ENCODE measurements around the gene RAP1GAP2. TPM values are rescaled to one million over a fixed set of nuclear protein-coding genes. Genes with fewer than 3 reads are reported as not detected.
"Not testable (repeated sequence)": the region's sequence is repeated elsewhere in the genome, so short reads cannot be mapped to it uniquely, and the experiment has no call there.

The RAP1GAP2 gene
- total RNA-seq, 1 experiment from 2014 or later: 4.4 TPM

DNA sequence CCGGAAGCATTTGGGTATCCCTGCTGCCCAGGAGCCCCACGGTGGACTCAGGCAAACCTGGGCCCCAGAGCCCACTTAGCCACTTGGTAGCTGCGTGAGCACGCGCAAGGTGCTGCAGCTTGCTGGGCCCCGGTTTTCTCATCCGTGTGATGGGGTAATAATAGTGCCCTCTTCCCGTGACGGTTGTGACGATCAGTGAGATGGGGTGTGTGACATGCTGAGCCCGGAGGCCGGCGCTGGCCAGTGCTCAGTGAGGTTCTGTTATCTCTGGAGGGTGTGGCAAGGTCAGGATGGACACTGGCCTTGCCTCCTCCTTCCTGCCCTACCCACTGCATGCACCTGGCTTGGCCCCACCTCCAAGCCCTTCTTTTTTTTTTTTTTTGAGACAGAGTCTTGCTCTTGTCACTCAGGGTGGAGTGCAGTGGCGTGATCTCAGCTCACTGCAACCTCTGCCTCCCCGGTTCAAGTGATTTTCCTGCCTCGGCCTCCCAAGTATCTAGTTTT, 82.6 kb downstream of the RAP1GAP2 start:
- DNase-seq: no peak
- Histone ChIP-seq H3K27me3 (no peaks in the 10 kb centered on the region), H3K9me3 (no peaks in the 10 kb centered on the region), H3K4me3 (no peak overlapping the region), H3K36me3 (no peaks in the 10 kb centered on the region)

DNA sequence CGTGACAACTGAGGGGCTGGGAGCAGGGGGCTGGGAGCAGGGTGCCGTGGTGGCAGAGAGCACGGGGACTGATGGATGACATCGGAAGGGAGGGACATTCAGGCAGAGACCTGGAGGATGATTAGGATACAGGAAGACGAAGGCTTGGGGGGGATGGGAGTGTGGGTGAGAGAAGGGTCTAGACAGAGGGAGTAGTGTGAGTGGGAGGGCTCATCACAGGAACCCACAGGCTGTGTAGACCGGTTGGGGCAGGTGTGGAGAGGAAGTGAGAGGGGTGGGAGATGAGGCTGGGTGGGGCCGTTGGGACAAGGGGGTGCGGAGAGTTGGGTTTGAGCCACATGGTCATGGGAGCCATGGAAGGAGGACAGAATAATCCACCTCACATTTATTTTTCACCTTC, 83.8 kb downstream of the RAP1GAP2 start:
- H3K27me3 ChIP-seq: no peaks in the 10 kb centered on the region
- H3K36me3 ChIP-seq: no peaks in the 10 kb centered on the region
- H3K9me3 ChIP-seq: no peaks in the 10 kb centered on the region
- DNase-seq: no peak
- no peak overlapping the region for H3K4me3 ChIP-seq

DNA sequence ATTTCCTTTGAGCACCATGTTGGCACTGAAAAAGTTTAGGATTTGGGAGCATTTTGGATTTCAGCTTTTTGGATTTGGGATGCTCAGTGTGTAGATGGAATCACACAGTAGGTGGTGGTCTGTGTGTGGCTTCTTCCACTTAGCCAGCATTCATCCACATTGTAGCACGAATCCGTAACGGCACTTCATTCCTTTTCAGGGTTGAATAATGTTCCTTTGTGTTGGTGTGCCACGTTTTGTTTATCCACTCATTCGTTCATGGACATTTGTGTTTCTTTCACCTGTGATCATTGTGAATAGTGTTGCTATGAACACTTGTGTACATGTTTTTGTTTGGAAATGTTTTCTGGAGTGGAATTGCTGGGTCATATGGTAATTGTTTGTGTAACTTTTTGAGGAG, 85.1 kb downstream of the RAP1GAP2 start:
- no peaks in the 10 kb centered on the region for H3K9me3 ChIP-seq

DNA sequence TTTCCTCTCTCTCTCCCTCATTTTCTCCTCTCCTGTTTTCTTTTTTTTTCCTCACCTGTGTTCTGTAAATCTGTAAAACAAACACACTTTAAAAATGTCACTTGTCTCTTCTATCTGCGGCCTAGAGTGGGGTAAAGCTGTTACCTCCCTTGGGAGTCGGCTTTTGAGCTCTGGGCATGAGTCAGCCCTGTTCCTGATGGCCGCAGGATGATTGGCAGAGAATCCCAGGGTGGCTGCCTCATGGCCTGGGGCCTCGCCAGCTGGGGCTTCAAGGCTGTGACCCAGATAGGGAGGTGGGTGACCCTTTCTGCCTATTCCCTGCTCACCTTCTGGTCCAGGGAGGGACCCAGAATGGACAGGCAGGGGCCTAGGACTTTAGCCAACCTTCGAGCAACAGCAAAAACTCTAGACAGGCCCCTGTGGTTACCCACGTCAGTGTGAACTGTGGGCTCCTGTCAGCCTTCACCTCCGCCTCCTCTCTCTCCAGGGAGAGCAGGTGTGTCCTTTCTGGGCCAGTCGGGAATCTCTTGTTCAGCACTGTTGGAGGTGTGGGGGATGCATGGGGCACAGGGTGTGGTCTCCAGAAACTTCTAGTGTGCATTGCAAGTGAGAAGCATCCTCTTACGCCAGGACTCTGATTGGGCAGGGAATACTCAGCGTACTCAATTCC, 87.4 kb downstream of the RAP1GAP2 start:
- Histone ChIP-seq H3K4me3 (no peak overlapping the region), H3K9me3 (no peaks in the 10 kb centered on the region), H3K27me3 (no peaks in the 10 kb centered on the region), H3K36me3 (no peaks in the 10 kb centered on the region)
- peak; percentile 76 for DNase-seq

More for the DNA sequence above, 85.1 kb downstream of the RAP1GAP2 start:
- H3K4me3 ChIP-seq: no peak overlapping the region
- DNase-seq: no peak
- H3K27me3 ChIP-seq: no peaks in the 10 kb centered on the region
- H3K36me3 ChIP-seq: no peaks in the 10 kb centered on the region

DNA sequence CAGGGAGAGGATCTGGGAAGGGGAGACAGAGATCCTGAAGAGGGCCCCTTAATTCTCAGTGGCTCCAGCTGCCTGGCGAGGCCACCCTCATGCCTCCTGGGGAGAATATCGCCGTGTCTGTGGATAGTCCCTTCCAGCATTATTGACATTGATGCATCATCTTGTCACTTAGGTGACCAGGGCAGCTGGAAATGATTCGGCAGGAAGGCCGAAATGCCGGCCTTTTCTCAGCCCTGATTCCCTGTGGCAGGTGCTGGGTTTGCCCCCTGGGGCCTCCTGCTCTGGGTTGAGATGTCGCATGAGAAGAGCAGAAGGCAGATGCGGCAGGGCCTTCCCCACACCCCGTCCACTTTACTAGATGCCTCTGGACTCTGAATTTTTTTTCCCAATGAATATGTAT, 89.5 kb downstream of the RAP1GAP2 start:
- Histone ChIP-seq H3K4me3 (no peak overlapping the region), H3K36me3 (no peaks in the 10 kb centered on the region), H3K27me3 (no peaks in the 10 kb centered on the region), H3K9me3 (no peaks in the 10 kb centered on the region)
- DNase-seq: no peak

DNA sequence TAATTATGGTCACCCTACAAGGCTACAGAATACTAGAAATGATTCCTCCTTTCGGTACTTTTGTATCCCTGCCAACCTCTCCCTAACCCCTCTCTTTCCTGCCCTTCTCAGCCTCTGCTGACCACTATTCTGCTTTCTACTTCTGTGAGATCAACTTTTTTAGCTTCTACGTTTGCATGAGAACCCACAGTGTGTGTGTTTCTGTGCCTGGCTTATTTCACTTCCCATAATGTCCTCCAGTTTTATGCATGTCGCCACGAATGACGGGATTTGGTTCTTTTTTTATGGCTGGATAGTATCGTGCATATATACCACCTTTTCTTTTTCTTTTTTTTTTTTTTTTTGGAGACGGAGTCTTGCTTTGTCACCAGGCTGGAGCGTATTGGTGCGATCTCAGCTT, 92.1 kb downstream of the RAP1GAP2 start:
- Histone ChIP-seq H3K27me3 (no peaks in the 10 kb centered on the region), H3K9me3 (no peaks in the 10 kb centered on the region), H3K4me3 (no peak overlapping the region), H3K36me3 (no peaks in the 10 kb centered on the region)
- DNase-seq: no peak

DNA sequence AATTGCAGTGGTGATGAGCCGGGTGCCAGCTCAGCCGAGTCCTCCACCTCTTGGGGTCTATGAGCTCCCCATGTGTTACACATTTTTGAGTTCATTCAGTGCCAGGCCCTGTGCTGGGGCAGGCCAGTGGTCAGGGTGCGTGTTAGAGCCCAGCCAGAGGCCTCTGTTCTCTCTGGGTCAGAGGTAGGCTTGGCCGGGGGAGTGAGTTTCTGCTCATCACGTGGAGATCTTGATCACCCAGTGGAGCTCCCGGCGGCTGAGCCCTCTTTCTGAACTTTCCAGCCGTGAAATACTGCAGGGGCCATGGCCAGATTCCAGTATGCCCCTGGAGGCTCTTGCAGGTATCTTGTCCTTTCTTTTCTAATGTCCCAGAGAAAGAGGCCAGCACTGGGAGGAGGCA, 93.0 kb downstream of the RAP1GAP2 start:
- Histone ChIP-seq H3K36me3 (no peaks in the 10 kb centered on the region), H3K4me3 (no peak overlapping the region), H3K27me3 (no peaks in the 10 kb centered on the region), H3K9me3 (no peaks in the 10 kb centered on the region)
- DNase-seq: no peak

DNA sequence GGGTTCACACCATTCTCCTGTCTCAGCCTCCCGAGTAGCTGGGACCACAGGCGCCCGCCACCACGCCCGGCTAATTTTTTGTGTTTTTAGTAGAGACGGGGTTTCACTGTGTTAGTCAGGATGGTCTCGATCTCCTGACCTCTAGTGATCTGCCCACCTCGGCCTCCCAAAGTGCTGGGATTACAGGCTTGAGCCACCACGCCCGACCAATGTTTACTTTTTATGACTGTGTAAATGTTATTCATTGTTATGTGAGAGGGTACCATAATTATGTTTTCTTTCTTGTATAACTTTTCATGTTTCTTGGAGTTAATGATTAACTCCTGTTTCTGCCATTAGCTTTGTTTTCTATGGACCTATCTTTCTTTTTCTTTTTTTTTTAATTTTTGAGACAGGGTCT, 94.5 kb downstream of the RAP1GAP2 start:
- not testable (repeated sequence) for H3K36me3 ChIP-seq, H3K9me3 ChIP-seq, H3K27me3 ChIP-seq, H3K4me3 ChIP-seq, DNase-seq

DNA sequence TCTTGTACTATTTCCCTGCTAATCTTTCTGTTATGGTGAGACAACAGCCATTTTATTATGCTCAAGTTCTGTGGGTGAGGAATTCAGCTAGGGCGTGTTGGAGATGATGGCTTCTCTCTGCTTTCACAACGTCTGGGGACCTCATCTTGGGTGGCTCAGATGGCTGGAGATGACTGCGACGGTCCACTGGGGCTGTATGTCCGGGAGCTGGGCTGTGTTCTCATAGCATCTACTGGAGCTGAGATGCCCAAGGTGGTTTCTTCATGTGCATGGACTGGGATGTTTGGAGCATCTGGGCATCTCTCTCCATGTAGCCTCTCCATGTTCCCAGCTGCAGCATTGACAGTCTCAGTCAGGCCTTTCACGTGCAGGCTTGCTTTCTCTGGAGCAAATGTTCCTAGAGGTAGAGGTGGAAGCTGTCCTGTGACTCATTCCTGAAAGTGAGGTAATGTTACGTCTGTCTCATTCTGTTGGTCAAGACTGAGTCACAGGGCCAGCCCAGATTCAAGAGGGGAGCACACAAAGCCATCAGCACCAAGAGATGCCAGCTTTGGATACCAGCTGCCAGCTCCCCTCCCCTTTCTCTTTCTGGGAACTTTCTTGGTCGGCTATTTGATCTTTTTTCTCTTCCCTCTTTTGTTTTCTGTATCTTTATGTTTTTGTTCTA, 96.2 kb downstream of the RAP1GAP2 start:
- peak; percentile 81 for DNase-seq
- H3K9me3 ChIP-seq: no peaks in the 10 kb centered on the region
- H3K4me3 ChIP-seq: no peak overlapping the region
- H3K27me3 ChIP-seq: no peaks in the 10 kb centered on the region
- no peaks in the 10 kb centered on the region for H3K36me3 ChIP-seq

DNA sequence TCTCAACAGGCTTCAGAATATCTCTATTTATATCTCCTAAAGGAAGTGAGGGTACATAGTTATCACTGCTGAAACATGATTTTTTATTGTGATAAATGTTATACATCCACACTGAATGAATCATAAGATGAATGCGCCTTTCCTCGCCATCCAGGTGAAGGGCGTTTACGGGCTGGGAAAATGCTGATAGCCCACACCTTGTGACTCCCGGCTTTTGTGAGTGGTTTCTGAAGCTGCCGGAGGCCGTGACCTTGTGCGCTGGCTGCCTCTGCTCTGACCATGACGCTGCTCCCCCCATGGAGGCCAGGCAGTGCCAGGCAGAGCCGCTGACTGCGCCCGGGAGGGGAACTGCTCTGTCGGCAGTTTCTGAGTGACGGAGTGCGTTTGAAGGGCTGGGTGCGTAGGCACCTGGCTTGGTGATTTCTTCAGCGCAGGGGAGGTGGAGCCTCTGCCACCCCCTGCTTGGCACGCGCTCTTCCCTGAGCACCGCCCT, 97.2 kb downstream of the RAP1GAP2 start:
- Histone ChIP-seq H3K9me3 (no peaks in the 10 kb centered on the region), H3K4me3 (no peak overlapping the region), H3K27me3 (no peaks in the 10 kb centered on the region), H3K36me3 (no peaks in the 10 kb centered on the region)
- DNase-seq: no peak

DNA sequence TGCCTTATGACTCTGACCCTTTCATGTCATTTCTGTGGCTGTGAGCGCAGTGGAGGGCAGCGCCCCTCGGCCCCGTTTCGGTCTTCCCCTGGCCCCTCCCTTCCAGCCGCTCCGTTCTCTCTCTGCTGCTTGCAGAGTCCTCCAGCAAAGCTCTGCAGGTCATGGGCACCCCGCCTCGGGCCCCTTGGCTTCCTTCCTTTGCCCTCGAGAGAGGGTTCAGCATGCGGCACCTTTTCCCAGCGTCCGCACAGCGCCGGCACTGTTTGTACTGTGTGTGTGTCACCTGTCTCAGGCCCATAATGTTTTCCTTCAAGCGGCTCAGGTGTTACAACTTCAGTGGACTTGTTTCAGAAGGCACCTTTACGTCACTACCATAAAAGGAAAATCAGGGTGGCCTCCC, 98.5 kb downstream of the RAP1GAP2 start:
- no peaks in the 10 kb centered on the region for H3K9me3 ChIP-seq
- no peaks in the 10 kb centered on the region for H3K36me3 ChIP-seq
- no peak for DNase-seq
- H3K27me3 ChIP-seq: no peaks in the 10 kb centered on the region
- H3K4me3 ChIP-seq: no peak overlapping the region

DNA sequence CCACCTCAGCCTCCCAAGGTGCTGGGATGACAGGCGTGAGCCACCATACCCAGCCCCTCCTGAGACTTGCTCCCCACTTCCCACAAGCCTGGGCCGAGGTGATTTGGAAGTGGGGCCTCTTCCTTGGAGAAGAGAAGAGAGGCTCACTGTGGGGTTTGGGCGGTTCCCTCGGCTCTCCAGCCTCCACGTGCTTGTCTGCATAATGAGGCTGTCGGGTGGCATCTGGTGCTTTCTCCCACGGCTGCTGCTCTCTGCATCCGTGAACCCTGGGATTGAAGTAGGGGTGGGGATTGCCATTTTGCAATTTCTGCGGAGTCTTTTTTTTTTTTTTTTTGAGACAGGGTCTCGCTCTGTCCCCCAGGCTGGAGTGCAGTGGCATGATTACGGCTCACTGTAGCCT, 101.4 kb downstream of the RAP1GAP2 start:
- Histone ChIP-seq H3K4me3 (no peak overlapping the region), H3K36me3 (no peaks in the 10 kb centered on the region), H3K9me3 (no peaks in the 10 kb centered on the region), H3K27me3 (no peaks in the 10 kb centered on the region)
- DNase-seq: no peak

DNA sequence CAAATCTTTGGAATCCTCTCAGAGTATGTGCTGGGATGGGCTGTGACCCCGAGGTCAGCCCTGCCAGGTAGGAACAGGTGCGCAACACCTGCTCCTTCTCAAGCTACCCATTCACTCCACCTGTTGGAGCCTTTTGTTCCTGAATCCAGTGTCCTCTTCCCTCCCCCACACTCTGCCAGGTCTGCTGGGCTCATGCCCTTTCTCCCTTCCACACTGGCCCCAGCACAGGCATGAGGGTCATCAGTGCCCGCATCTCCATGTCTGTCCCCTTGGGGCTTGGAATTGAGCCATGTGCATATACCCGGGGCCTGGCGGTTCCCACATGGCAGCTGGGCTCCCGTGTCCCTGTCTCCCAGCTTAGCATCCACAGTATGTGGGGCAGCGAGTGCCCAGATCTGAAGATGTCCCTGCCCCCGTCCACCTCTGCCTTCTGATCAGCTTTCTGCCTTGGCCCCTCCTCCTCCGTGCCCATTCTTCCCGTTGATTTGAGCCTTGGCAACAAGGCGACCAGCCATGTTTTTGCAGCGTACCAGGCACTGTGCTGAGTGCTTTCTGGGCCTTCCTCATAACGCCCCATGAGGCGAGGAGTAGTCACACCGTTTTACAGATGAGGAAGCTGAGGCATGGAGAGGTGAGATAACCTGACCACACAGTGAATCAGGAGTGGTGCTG, 102.2 kb downstream of the RAP1GAP2 start:
- DNase-seq: no peak
- no peak overlapping the region for H3K4me3 ChIP-seq
- H3K27me3 ChIP-seq: no peaks in the 10 kb centered on the region
- H3K9me3 ChIP-seq: no peaks in the 10 kb centered on the region
- H3K36me3 ChIP-seq: no peaks in the 10 kb centered on the region

DNA sequence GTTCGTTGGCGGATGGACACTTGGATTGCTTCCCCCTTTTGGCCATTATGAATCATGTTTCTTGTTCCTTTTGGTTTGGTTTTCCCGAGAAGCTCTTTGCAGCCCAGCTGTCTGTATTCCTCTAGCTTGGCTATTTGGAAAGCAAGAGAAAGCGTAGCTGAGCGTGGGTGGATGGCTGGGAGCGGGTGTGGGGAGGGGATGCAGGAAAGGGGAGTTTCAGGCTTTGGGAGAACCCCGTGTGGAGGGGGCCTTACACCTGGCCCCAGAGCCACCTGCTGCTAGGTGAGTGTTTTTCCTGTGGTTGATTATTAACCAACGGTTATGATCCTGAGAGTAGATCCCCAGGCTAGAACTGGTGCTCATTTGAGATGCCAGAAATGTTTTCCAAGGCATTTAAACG, 103.7 kb downstream of the RAP1GAP2 start:
- H3K4me3 ChIP-seq: no peak overlapping the region
- H3K36me3 ChIP-seq: no peaks in the 10 kb centered on the region
- DNase-seq: no peak
- H3K9me3 ChIP-seq: no peaks in the 10 kb centered on the region
- H3K27me3 ChIP-seq: no peaks in the 10 kb centered on the region

DNA sequence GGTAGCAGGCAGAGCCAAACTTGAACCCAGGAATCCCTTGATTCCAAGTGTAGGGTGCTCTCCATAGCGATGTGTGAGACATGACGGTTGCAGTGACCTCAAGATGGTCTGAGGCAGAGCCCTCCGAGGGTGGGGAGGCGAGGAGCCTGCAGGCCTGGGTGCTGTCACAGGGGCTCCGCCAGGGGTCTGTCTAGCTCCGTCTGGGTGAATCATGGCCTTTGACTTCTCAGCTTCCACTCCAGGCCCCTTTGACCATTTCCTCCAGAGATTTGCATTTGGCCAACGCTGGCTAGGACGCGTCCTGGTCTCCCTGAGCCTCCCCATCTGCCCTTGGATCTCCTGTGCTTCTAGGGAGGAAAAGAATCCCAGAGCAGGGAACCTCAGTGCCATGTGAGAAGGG, 104.6 kb downstream of the RAP1GAP2 start:
- Histone ChIP-seq H3K9me3 (no peaks in the 10 kb centered on the region), H3K4me3 (no peak overlapping the region), H3K36me3 (no peaks in the 10 kb centered on the region), H3K27me3 (no peaks in the 10 kb centered on the region)
- no peak for DNase-seq

DNA sequence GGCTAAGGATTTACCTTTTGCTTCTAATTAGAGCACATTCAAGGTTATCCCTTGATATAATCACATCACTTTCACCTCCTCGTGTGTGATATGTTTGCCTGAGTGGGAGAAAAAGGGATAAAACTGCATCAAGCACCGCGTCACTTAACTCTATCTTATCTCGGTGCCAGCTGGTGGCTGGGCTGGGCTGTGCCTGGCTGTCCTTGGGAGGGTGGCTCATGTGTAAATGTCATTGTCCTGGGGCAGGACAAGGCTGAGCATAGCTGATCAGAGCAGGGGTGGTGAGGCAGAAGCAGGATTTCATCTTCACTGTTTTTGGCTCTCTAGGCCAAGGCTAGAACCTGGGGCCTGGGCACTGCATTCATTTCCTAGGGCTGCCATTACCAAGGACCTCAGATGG, 105.3 kb downstream of the RAP1GAP2 start:
- H3K4me3 ChIP-seq: no peak overlapping the region
- no peaks in the 10 kb centered on the region for H3K27me3 ChIP-seq
- DNase-seq: no peak
- no peaks in the 10 kb centered on the region for H3K9me3 ChIP-seq
- no peaks in the 10 kb centered on the region for H3K36me3 ChIP-seq

DNA sequence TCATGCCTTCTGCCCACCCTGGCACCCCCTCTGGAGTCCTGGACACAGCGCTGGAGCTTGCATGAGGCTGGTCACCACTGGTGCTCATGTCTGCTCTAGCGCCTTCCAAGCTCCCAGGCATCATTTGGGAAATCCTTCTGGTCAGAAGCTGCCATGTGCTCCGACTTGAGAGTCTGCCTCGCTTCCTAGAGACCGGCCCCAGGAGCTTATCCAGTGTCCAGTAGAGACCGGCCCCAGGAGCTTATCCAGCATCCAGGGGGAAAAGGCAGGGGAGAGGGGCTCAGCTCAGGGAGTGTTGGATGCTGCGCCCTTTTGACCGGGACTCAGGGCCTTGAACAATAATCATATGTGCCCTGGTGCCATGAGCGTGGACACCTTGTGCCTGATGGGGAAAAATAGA, 106.3 kb downstream of the RAP1GAP2 start:
- H3K36me3 ChIP-seq: no peaks in the 10 kb centered on the region
- no peaks in the 10 kb centered on the region for H3K27me3 ChIP-seq
- H3K9me3 ChIP-seq: no peaks in the 10 kb centered on the region
- no peak overlapping the region for H3K4me3 ChIP-seq
- DNase-seq: no peak

All from MG63 (cell line).